HG03135 (cell line): ENCODE measurements around the gene TTC34.

Experiments used
- ATAC-seq: cut with Tn5 transposase; IDR thresholded peaks from one replicate; pipeline ENCODE4 v1.9.1; 2021; ENCODE audit warnings: mild to moderate bottlenecking, moderate library complexity; ENCODE audit not compliant: unreplicated experiment

The TTC34 gene

GRCh38 chr1:2814511-2815075, 13.1 kb upstream of the TTC34 start:
- ATAC-seq = no peak

GRCh38 chr1:2812939-2813653, 11.6 kb upstream of the TTC34 start:
- no peak for ATAC-seq

- ATAC-seq = no peak
These were observed 10.6 kb upstream of the TTC34 start for GRCh38 chr1:2812136-2812535.

- ATAC-seq = no peak
These were observed 10.0 kb upstream of the TTC34 start for GRCh38 chr1:2811533-2811918.

GRCh38 chr1:2810899-2811532, 9.5 kb upstream of the TTC34 start:
- no peak for ATAC-seq

GRCh38 chr1:2810281-2810680, 8.8 kb upstream of the TTC34 start:
- no peak for ATAC-seq

GRCh38 chr1:2809656-2810055, 8.2 kb upstream of the TTC34 start:
- no peak for ATAC-seq

GRCh38 chr1:2808831-2809605, 7.5 kb upstream of the TTC34 start:
- no peak for ATAC-seq

GRCh38 chr1:2808386-2808705, 6.9 kb upstream of the TTC34 start:
- no peak for ATAC-seq

- ATAC-seq = no peak
These were observed 6.3 kb upstream of the TTC34 start for GRCh38 chr1:2807678-2808385.

- ATAC-seq = no peak
These were observed 5.5 kb upstream of the TTC34 start for GRCh38 chr1:2807036-2807435.

- ATAC-seq = no peak
These were observed 5.1 kb upstream of the TTC34 start for GRCh38 chr1:2806591-2806990.

- no peak for ATAC-seq
These were observed 4.4 kb upstream of the TTC34 start for GRCh38 chr1:2805801-2806430.

- no peak for ATAC-seq
These were observed 3.3 kb upstream of the TTC34 start for GRCh38 chr1:2804628-2805351.

GRCh38 chr1:2803931-2804627, 2.6 kb upstream of the TTC34 start:
- ATAC-seq = no peak

- ATAC-seq = no peak
These were observed 1.8 kb upstream of the TTC34 start for GRCh38 chr1:2803086-2803930.

- ATAC-seq = no peak
These were observed 998 bp upstream of the TTC34 start for GRCh38 chr1:2802421-2802961.

- no peak for ATAC-seq
These were observed 447 bp downstream of the TTC34 start for GRCh38 chr1:2801046-2801445.
